ENCODE data around the gene MERTK. TPM values are rescaled to one million over a fixed set of nuclear protein-coding genes. Genes with fewer than 3 reads are reported as not detected.

The MERTK gene
- total and polyA plus RNA-seq, 2 of the 13 experiments (the other 11 are each of a cell fraction or from before 2014, with no cell fraction given): 37.3 to 44.7 TPM

GRCh38 chr2:111999809-112000208 is 101.4 kb downstream of the MERTK start (continued):
- TF ChIP-seq, protein P1, sequence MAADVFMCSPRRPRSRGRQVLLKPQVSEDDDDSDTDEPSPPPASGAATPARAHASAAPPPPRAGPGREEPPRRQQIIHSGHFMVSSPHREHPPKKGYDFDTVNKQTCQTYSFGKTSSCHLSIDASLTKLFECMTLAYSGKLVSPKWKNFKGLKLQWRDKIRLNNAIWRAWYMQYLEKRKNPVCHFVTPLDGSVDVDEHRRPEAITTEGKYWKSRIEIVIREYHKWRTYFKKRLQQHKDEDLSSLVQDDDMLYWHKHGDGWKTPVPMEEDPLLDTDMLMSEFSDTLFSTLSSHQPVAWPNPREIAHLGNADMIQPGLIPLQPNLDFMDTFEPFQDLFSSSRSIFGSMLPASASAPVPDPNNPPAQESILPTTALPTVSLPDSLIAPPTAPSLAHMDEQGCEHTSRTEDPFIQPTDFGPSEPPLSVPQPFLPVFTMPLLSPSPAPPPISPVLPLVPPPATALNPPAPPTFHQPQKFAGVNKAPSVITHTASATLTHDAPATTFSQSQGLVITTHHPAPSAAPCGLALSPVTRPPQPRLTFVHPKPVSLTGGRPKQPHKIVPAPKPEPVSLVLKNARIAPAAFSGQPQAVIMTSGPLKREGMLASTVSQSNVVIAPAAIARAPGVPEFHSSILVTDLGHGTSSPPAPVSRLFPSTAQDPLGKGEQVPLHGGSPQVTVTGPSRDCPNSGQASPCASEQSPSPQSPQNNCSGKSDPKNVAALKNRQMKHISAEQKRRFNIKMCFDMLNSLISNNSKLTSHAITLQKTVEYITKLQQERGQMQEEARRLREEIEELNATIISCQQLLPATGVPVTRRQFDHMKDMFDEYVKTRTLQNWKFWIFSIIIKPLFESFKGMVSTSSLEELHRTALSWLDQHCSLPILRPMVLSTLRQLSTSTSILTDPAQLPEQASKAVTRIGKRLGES (CRISPR knock-in tag; IDR thresholded peaks at IDR 0.05; ENCODE audit: borderline replicate concordance): no peak
- TF ChIP-seq, protein P2, sequence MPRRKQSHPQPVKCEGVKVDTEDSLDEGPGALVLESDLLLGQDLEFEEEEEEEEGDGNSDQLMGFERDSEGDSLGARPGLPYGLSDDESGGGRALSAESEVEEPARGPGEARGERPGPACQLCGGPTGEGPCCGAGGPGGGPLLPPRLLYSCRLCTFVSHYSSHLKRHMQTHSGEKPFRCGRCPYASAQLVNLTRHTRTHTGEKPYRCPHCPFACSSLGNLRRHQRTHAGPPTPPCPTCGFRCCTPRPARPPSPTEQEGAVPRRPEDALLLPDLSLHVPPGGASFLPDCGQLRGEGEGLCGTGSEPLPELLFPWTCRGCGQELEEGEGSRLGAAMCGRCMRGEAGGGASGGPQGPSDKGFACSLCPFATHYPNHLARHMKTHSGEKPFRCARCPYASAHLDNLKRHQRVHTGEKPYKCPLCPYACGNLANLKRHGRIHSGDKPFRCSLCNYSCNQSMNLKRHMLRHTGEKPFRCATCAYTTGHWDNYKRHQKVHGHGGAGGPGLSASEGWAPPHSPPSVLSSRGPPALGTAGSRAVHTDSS (CRISPR knock-in tag; conservative IDR thresholded peaks at IDR 0.05): no peak
- no peak for TF ChIP-seq HDAC6 (IDR thresholded peaks at IDR 0.05; ENCODE audit: low read depth, low read length)
- no peak for TF ChIP-seq RORA (CRISPR knock-in tag; IDR thresholded peaks at IDR 0.05)
- no peak for TF ChIP-seq BHLHE40 (IDR thresholded peaks at IDR 0.05; ENCODE audit: low read length)
- TF ChIP-seq, protein P3, sequence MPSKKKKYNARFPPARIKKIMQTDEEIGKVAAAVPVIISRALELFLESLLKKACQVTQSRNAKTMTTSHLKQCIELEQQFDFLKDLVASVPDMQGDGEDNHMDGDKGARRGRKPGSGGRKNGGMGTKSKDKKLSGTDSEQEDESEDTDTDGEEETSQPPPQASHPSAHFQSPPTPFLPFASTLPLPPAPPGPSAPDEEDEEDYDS (CRISPR knock-in tag; IDR thresholded peaks at IDR 0.05): no peak
- TF ChIP-seq ATF7 (IDR thresholded peaks at IDR 0.05): no peak
- TF ChIP-seq ATF7 (CRISPR knock-in tag; IDR thresholded peaks at IDR 0.05): no peak
